ENCODE data around the gene ZNF565. TPM values are rescaled to one million over a fixed set of nuclear protein-coding genes. Genes with fewer than 3 reads are reported as not detected.

ZNF565 gene
- total RNA-seq, 1 experiment from 2014 or later: 4.8 TPM

Other genes with a start within 250 kb of the ZNF565 start
- gene SDHAF1, start 219.5 kb downstream of the ZNF565 start, total RNA-seq (2021): 14.7 and 16.0 TPM in 2 replicates
- 19.2 and 20.4 TPM in 2 replicates for gene SYNE4, start 205.9 kb downstream of the ZNF565 start, total RNA-seq (2021)
- gene ALKBH6, start 200.5 kb downstream of the ZNF565 start, total RNA-seq (2021): 28.0 and 32.5 TPM in 2 replicates
- gene CLIP3, start 181.8 kb downstream of the ZNF565 start, total RNA-seq (2021): 19.7 and 20.9 TPM in 2 replicates
- gene THAP8, start 160.4 kb downstream of the ZNF565 start, total RNA-seq (2021): 5.1 and 5.4 TPM in 2 replicates
- gene WDR62, start 159.8 kb downstream of the ZNF565 start, total RNA-seq (2021): 28.5 and 30.0 TPM in 2 replicates
- not detected in 2 replicates for gene OVOL3, start 103.5 kb downstream of the ZNF565 start, total RNA-seq (2021)
- gene POLR2I, start 99.8 kb downstream of the ZNF565 start, total RNA-seq (2021): 145 and 146 TPM in 2 replicates
- gene TBCB, start 99.2 kb downstream of the ZNF565 start, total RNA-seq (2021): 203 and 216 TPM in 2 replicates
- 379 and 399 TPM in 2 replicates for gene CAPNS1, start 74.6 kb downstream of the ZNF565 start, total RNA-seq (2021)
- gene COX7A1, start 62.2 kb downstream of the ZNF565 start, total RNA-seq (2021): not detected in 2 replicates
- gene ZNF146, start 441 bp upstream of the ZNF565 start, total RNA-seq (2021): 166 and 167 TPM in 2 replicates
- 4.0 and 4.5 TPM in 2 replicates for gene ZFP14, start 164.5 kb upstream of the ZNF565 start, total RNA-seq (2021)
- gene ZFP82, start 204.0 kb upstream of the ZNF565 start, total RNA-seq (2021): 18.7 and 20.1 TPM in 2 replicates